PC-3 (cell line): Measurements from ENCODE around the gene R3HDM2. TPM values are rescaled to one million over a fixed set of nuclear protein-coding genes. Genes with fewer than 3 reads are reported as not detected.
A peak's percentile ranks its signal among the peaks of the same experiment; 100 is the strongest.

Source experiments
- ATAC-seq: fragments of 200-7000 bp; cut with Tn5 transposase; 2 replicates; pipeline ENCODE4 v1.9.1; 2020; ENCODE audit warnings: mild to moderate bottlenecking, moderate library complexity
- BruUV-seq: library from RNA; stranded (reverse); fragments of 400-500 nt; replicated peaks from 2 replicates; lab custom pipeline; 2021; lab: Mats Ljungman, UMichigan
- CTCF ChIA-PET: fragments of 300-600 bp; sonication (Branson Sonifier 250); formaldehyde crosslinking; loops from one replicate; lab custom pipeline; 2022; ENCODE audit warnings: antibody characterized with exemption; lab: Charles Lee
- POLR2A ChIA-PET: fragments of 300-600 bp; sonication (Branson Sonifier 250); formaldehyde crosslinking; loops from one replicate; lab custom pipeline; 2022; ENCODE audit warnings: antibody characterized with exemption; ENCODE audit not compliant: unreplicated experiment; lab: Charles Lee
- DNase-seq: peaks from one replicate; pipeline ENCODE4 v3.0.0-alpha.2; 2015
- H2AFZ ChIP-seq: fragments of 300-600 bp; sonication (generic); 2 replicates; pipeline ENCODE4 v1.6.0; 2016; ENCODE audit warnings: antibody characterized with exemption, low read length
- H3F3A ChIP-seq: fragments of 300-600 bp; sonication (generic); one replicate; pipeline ENCODE4 v1.6.0; 2017; ENCODE audit warnings: antibody characterized with exemption, low read length, control low read depth, mild to moderate bottlenecking; ENCODE audit not compliant: unreplicated experiment
- H3K27ac ChIP-seq: fragments of 300-600 bp; sonication (generic); 2 replicates; pipeline ENCODE4 v1.5.1; 2016; ENCODE audit warnings: mild to moderate bottlenecking, low read length
- H3K27me3 ChIP-seq: fragments of 300-600 bp; sonication (generic); 2 replicates; pipeline ENCODE4 v1.6.1; 2016; ENCODE audit warnings: low read length, mixed read lengths
- H3K36me3 ChIP-seq: fragments of 300-600 bp; sonication (generic); 2 replicates; pipeline ENCODE4 v1.6.1; 2016; ENCODE audit warnings: low read depth, mixed run types, low read length, mixed read lengths
- H3K4me1 ChIP-seq: fragments of 300-600 bp; sonication (generic); 2 replicates; pipeline ENCODE4 v1.5.1; 2016; ENCODE audit warnings: low read length; ENCODE audit not compliant: insufficient read depth
- H3K4me2 ChIP-seq: fragments of 300-600 bp; sonication (generic); 2 replicates; pipeline ENCODE4 v1.6.0; 2016; ENCODE audit warnings: low read length
- H3K4me3 ChIP-seq: fragments of 300-600 bp; sonication (generic); 2 replicates; pipeline ENCODE4 v1.5.1; 2016; ENCODE audit warnings: mild to moderate bottlenecking, low read length, mixed read lengths
- H3K79me2 ChIP-seq: fragments of 300-600 bp; sonication (generic); 2 replicates; pipeline ENCODE4 v1.6.1; 2017; ENCODE audit warnings: low read length, mixed read lengths
- H3K9ac ChIP-seq: fragments of 300-600 bp; sonication (generic); 2 replicates; pipeline ENCODE4 v1.6.0; 2016; ENCODE audit warnings: mild to moderate bottlenecking, low read length
- H3K9me2 ChIP-seq: fragments of 300-600 bp; sonication (generic); replicated peaks from 2 replicates; pipeline ENCODE4 v1.6.1; 2016; ENCODE audit warnings: mixed run types, low read length, mixed read lengths
- H3K9me3 ChIP-seq: fragments of 300-600 bp; sonication (generic); 2 replicates; pipeline ENCODE4 v1.6.1; 2016; ENCODE audit warnings: low read length, mixed read lengths
- H4K20me1 ChIP-seq: fragments of 300-600 bp; sonication (generic); 2 replicates; pipeline ENCODE4 v1.6.1; 2016; ENCODE audit warnings: low read length, mixed read lengths
- CTCF ChIP-seq: fragments of 300-600 bp; sonication (generic); conservative IDR thresholded peaks from 2 replicates; pipeline ENCODE4 v1.5.1; 2017; ENCODE audit warnings: antibody characterized with exemption, low read depth, mild to moderate bottlenecking, low read length
- EZH2 ChIP-seq: fragments of 300-600 bp; sonication (generic); IDR thresholded peaks from one replicate; pipeline ENCODE4 v1.6.1; 2017; ENCODE audit warnings: antibody characterized with exemption, mild to moderate bottlenecking, low read length; ENCODE audit not compliant: unreplicated experiment
- EZH2phosphoT487 ChIP-seq: fragments of 300-600 bp; sonication (generic); IDR thresholded peaks from 2 replicates; pipeline ENCODE4 v1.6.1; 2018; ENCODE audit warnings: mild to moderate bottlenecking, antibody characterized with exemption, low read length, borderline replicate concordance
- intact Hi-C: fragments of 100-400 bp; cut with micrococcal nuclease; formaldehyde crosslinking; loops from 2 replicates; pipeline ENCODE4 v1.9.0; 2023
- total RNA-seq: library from RNA; depleted of rRNA; stranded (reverse); fragments of >200 nt; gene quantifications from 2 replicates; pipeline ENCODE4 v1.2.3, GENCODE V29; 2014

R3HDM2 gene
- total RNA-seq, 1 experiment from 2014 or later = 14.0 TPM

DNA sequence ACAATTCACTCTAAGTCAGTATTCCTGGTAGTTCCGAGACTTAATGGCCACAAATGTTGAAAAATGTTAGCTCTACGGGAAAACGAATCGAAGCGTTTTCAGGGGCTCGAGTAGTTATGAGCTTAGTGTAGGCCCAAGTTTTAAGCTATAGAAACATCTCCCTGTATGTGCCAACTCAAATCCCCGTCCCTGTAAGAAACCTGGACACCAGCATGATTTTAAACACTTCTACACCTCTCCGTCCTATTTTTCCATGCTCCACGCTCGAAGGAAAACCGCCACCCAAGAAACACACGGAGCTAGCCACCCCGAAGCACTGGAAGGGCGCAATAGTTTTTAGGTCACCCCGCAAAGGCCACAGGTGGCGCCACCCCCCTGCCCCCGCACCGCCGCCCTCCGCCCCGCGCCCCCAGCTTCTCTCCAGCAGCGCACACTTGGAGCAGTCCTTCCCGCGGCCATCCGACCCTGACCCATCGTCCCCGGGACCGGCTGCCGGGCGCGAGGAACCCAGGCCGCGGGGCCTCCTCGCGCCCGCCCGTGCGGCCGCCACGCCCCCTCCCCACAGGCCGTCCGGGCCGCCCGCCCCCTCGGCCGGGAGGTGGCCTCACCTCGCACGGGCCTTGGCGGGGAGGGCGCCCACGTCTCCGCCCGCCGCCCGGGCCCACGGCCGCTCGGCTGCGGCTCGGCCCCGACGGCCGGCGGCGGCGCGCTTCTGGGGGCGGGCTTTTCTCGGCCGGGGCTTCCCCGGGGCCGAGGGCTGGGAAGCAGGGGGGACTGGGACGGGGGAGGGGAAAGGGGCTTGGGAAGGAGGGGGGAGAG, 522 bp downstream of the R3HDM2 start:
- Histone ChIP-seq H3K79me2 (peaks cover 19% of the 10 kb centered on the region), H3K27ac (peak overlapping the region; percentile 48), H3K4me1 (peaks cover 14% of the 10 kb centered on the region), H3K9me3 (no peaks in the 10 kb centered on the region), H3K4me3 (peak overlapping the region; percentile 85), H3K9ac (peak overlapping the region; percentile 90), H4K20me1 (no peaks in the 10 kb centered on the region), H3F3A (no peaks in the 10 kb centered on the region), H2AFZ (peak overlapping the region; percentile 85), H3K9me2 (no peaks in the 10 kb centered on the region), H3K27me3 (no peaks in the 10 kb centered on the region), H3K4me2 (peak overlapping the region; percentile 96), H3K36me3 (no peaks in the 10 kb centered on the region)
- no peak for TF ChIP-seq EZH2phosphoT487
- TF ChIP-seq EZH2 = no peak
- TF ChIP-seq CTCF = no peak
- DNase-seq = peak; percentile 27
- intact Hi-C loops = no loop called here
- no TSS peak for BruUV-seq
- CTCF ChIA-PET = interaction anchor here (1.2 kb wide), 1 partner anchor 23 kb away, joined by 4 read pairs; no protein-coding TSS in a partner anchor
- peak; percentile 74 for ATAC-seq
- POLR2A ChIA-PET = interaction anchor here (0.6 to 0.7 kb wide), 2 partner anchors 201 to 1070 kb away, joined by 3 to 13 read pairs; partner anchors contain the start of gene SHMT2

DNA sequence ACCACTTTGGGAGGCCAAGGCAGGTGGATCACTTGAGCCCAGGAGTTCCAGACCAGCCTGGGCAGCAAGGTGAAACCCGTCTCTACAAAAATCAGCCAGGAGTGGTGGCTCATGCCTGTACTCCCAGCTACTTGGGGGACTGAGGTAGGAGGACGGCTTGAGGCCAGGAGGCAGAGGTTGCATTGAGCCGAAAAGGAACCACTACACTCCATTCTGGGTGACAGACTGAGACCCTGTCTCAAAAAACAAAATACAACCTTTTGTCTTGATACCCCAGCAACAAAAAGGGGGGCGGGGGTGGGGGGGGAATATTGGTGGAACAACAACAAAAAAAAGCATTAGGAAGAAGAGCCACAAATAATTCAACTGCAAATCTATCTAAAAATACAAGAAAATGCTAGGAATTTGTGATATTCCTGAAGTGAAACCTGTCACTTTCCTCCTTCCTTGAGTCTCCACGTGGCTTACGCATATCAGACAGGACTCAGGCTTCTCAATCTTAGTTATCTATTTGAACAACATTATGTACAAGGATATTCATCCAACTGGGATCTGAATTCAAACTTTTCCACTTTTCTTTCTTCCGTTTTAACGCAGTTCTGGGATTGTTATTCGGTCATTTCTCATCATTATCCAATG, 1.3 kb downstream of the R3HDM2 start:
- Histone ChIP-seq H2AFZ (peak overlapping the region; percentile 71), H3K9ac (peak overlapping the region; percentile 90), H3K4me1 (peaks cover 14% of the 10 kb centered on the region), H3F3A (no peaks in the 10 kb centered on the region), H3K9me2 (no peaks in the 10 kb centered on the region), H3K4me2 (peak overlapping the region; percentile 96), H3K27me3 (no peaks in the 10 kb centered on the region), H3K36me3 (no peaks in the 10 kb centered on the region), H4K20me1 (no peaks in the 10 kb centered on the region), H3K27ac (peak overlapping the region; percentile 48), H3K79me2 (peaks cover 19% of the 10 kb centered on the region), H3K4me3 (peak overlapping the region; percentile 85), H3K9me3 (no peaks in the 10 kb centered on the region)
- ATAC-seq (no peak), DNase-seq (no peak)
- TSS peak; percentile 87 for BruUV-seq
- intact Hi-C loops = no loop called here
- TF ChIP-seq EZH2phosphoT487 = no peak
- no peak for TF ChIP-seq EZH2
- no peak for TF ChIP-seq CTCF
- ChIA-PET CTCF (interaction anchor here (1.2 kb wide), 1 partner anchor 23 kb away, joined by 4 read pairs; no protein-coding TSS in a partner anchor), POLR2A (interaction anchor here (0.7 kb wide), 1 partner anchor 1069 kb away, joined by 3 read pairs; no protein-coding TSS in a partner anchor)
